Fibroblast of the aortic adventitia (primary cell): ENCODE data around the gene FRYL. TPM values are rescaled to one million over a fixed set of nuclear protein-coding genes. Genes with fewer than 3 reads are reported as not detected.

Experiments
- DNase-seq: peaks from one replicate; pipeline ENCODE4 v3.0.0-alpha.2; 2010; ENCODE audit warnings: low read depth
- H3K4me3 ChIP-seq: 2 replicates; pipeline ENCODE4 v1.5.1; 2011; ENCODE audit warnings: low read depth, mild to moderate bottlenecking, control low read depth, low read length, moderate library complexity
- CTCF ChIP-seq: IDR thresholded peaks from 2 replicates; pipeline ENCODE4 v1.5.1; 2011; ENCODE audit warnings: mild to moderate bottlenecking, low read length, control low read depth, inconsistent platforms; ENCODE audit not compliant: insufficient read depth
- total RNA-seq: library from RNA; depleted of rRNA; stranded (reverse); fragments of >200 nt; gene quantifications from 2 replicates; pipeline ENCODE4 v1.2.3, GENCODE V29; 2012; ENCODE audit warnings: low replicate concordance

Gene FRYL
- total RNA-seq, 1 donor: 60.3 TPM

- TF ChIP-seq CTCF: no peak
- DNase-seq: no peak
- H3K4me3 ChIP-seq: no peak overlapping the region
Observed at GRCh38 chr4:48553720-48554119, 226.4 kb downstream of the FRYL start.

- TF ChIP-seq CTCF: peak; percentile 75
Observed at GRCh38 chr4:48546336-48546735, 233.7 kb downstream of the FRYL start.

GRCh38 chr4:48543796-48544195 is 236.3 kb downstream of the FRYL start:
- no peak for DNase-seq
- no peak for TF ChIP-seq CTCF
- H3K4me3 ChIP-seq: no peak overlapping the region

More at GRCh38 chr4:48546336-48546735, 233.7 kb downstream of the FRYL start:
- peak; percentile 60 for DNase-seq
- H3K4me3 ChIP-seq: no peak overlapping the region

GRCh38 chr4:48542888-48543287 is 237.2 kb downstream of the FRYL start:
- H3K4me3 ChIP-seq: no peak overlapping the region
- no peak for DNase-seq
- no peak for TF ChIP-seq CTCF

- no peak for DNase-seq
- H3K4me3 ChIP-seq: no peak overlapping the region
- TF ChIP-seq CTCF: no peak
Observed at GRCh38 chr4:48539597-48539996, 240.5 kb downstream of the FRYL start.

- no peak overlapping the region for H3K4me3 ChIP-seq
- DNase-seq: no peak
- no peak for TF ChIP-seq CTCF
Observed at GRCh38 chr4:48538358-48538757, 241.7 kb downstream of the FRYL start.

- TF ChIP-seq CTCF: no peak
- no peak overlapping the region for H3K4me3 ChIP-seq
- no peak for DNase-seq
Observed at GRCh38 chr4:48526406-48526805, 253.7 kb downstream of the FRYL start.
